ENCODE data around the gene GEMIN4. TPM values are rescaled to one million over a fixed set of nuclear protein-coding genes. Genes with fewer than 3 reads are reported as not detected.

GEMIN4 gene
- total and polyA plus RNA-seq, 2 of the 8 experiments (the other 6 are each of a cell fraction or from before 2014, with no cell fraction given): 32.1 to 51.9 TPM

GRCh38 chr17:752002-752619 lies at the start of gene GEMIN4 (continued):
- TF ChIP-seq SIN3A (conservative IDR thresholded peaks at IDR 0.05 in 1 of 2, IDR thresholded peaks at IDR 0.05 in 1 of 2; ENCODE audit: low read depth in 1 of 2, low read length in 2 of 2) (no peak), CEBPB (IDR thresholded peaks at IDR 0.05; ENCODE audit: low read depth, low read length) (no peak), HDAC2 (IDR thresholded peaks at IDR 0.05; ENCODE audit: borderline replicate concordance in 1 of 2, low read depth in 2 of 2, low read length in 2 of 2) (peak in 1 of 2 experiments; percentile 80; a peak in 1 of 4 replicates), RBBP5 (IDR thresholded peaks at IDR 0.05; ENCODE audit: borderline replicate concordance, low read depth, low read length) (no peak; the same call in 1 of the 2 replicates), MAX (IDR thresholded peaks at IDR 0.05) (0 out of 2 replicates have a peak, but pooled peaks have one; percentile 30), SP2 (IDR thresholded peaks at IDR 0.05; ENCODE audit: low read length) (no peak), CHD7 (IDR thresholded peaks at IDR 0.05; ENCODE audit: insufficient replicate concordance, low read length) (no peak), TBP (IDR thresholded peaks at IDR 0.05; ENCODE audit: low read depth, low read length) (0 out of 2 replicates have a peak, but pooled peaks have one; percentile 32), ASH2L (IDR thresholded peaks at IDR 0.05; ENCODE audit: low read length) (peak; percentile 64)
